ENCODE measurements around the gene MUC16. TPM values are rescaled to one million over a fixed set of nuclear protein-coding genes. Genes with fewer than 3 reads are reported as not detected.

MUC16 gene
- total and polyA plus RNA-seq, 4 donors: 1.1 to 8.0 (median 2.5) TPM

DNA sequence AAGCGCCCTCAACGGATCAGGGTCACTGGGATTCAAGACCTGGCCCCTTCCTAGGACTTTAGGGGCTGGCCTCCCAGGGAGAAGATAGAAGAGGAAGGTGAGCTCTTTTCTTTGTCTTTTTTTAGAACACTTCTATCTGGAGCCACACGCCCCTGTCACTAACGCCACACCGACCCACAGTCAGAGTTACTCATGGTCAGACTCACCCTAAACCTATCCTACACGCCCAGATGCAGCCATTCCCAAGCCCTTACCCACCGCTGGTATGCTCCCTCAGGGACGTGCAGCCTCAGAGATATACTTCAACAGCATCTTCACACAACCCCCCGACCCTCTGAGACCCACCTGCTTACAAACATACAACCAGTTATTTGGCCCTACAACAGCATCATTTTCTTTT, 29.9 kb upstream of the MUC16 start:
- Histone ChIP-seq H3K4me3 (no peak overlapping the region), H3K27ac (ENCODE audit: low read depth in 1 of 2, low read length in 1 of 2) (no peak overlapping the region), H3K9ac (ENCODE audit: insufficient read depth in 1 of 2, low read length in 2 of 2) (no peak overlapping the region), H3K9me3 (ENCODE audit: control insufficient read depth in 4 of 4, insufficient read depth in 3 of 4, low read length in 3 of 4) (peaks cover 0 to 1% (median 0%) of the 10 kb centered on the region in 4 donors), H3K4me1 (ENCODE audit: control insufficient read depth in 5 of 5, insufficient read depth in 5 of 5, low read length in 5 of 5) (no peaks in the 10 kb centered on the region), H3K36me3 (ENCODE audit: control insufficient read depth in 4 of 4, insufficient read depth in 4 of 4, low read length in 4 of 4) (no peaks in the 10 kb centered on the region), H3K27me3 (ENCODE audit: control insufficient read depth in 3 of 3, insufficient read depth in 3 of 3, low read length in 2 of 3) (no peaks in the 10 kb centered on the region)
- TF ChIP-seq, protein P1, sequence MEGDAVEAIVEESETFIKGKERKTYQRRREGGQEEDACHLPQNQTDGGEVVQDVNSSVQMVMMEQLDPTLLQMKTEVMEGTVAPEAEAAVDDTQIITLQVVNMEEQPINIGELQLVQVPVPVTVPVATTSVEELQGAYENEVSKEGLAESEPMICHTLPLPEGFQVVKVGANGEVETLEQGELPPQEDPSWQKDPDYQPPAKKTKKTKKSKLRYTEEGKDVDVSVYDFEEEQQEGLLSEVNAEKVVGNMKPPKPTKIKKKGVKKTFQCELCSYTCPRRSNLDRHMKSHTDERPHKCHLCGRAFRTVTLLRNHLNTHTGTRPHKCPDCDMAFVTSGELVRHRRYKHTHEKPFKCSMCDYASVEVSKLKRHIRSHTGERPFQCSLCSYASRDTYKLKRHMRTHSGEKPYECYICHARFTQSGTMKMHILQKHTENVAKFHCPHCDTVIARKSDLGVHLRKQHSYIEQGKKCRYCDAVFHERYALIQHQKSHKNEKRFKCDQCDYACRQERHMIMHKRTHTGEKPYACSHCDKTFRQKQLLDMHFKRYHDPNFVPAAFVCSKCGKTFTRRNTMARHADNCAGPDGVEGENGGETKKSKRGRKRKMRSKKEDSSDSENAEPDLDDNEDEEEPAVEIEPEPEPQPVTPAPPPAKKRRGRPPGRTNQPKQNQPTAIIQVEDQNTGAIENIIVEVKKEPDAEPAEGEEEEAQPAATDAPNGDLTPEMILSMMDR (IDR thresholded peaks at IDR 0.05; ENCODE audit: control extremely low read depth, extremely low read depth): no peak
- ATAC-seq (ENCODE audit: insufficient read depth, low FRiP score): no peak
- DNase-seq: no peak
- 63 to 70% methylated on average over 9 of the region's 9 CpGs for WGBS, 2 donors

GRCh38 chr19:9039728-9040127, 29.5 kb upstream of the MUC16 start:
- ATAC-seq (ENCODE audit: insufficient read depth, low FRiP score) (no peak), DNase-seq (no peak)
- Histone ChIP-seq H3K9me3 (ENCODE audit: control insufficient read depth in 4 of 4, insufficient read depth in 3 of 4, low read length in 3 of 4) (peaks cover 0 to 1% (median 0%) of the 10 kb centered on the region in 4 donors), H3K9ac (ENCODE audit: insufficient read depth in 1 of 2, low read length in 2 of 2) (no peak overlapping the region), H3K27me3 (ENCODE audit: control insufficient read depth in 3 of 3, insufficient read depth in 3 of 3, low read length in 2 of 3) (no peaks in the 10 kb centered on the region), H3K4me1 (ENCODE audit: control insufficient read depth in 5 of 5, insufficient read depth in 5 of 5, low read length in 5 of 5) (no peaks in the 10 kb centered on the region), H3K27ac (ENCODE audit: low read depth in 1 of 2, low read length in 1 of 2) (no peak overlapping the region), H3K4me3 (no peak overlapping the region), H3K36me3 (ENCODE audit: control insufficient read depth in 4 of 4, insufficient read depth in 4 of 4, low read length in 4 of 4) (no peaks in the 10 kb centered on the region)
- TF ChIP-seq, protein P1 (IDR thresholded peaks at IDR 0.05; ENCODE audit: control extremely low read depth, extremely low read depth): no peak
- 70 to 83% methylated on average over 5 of the region's 5 CpGs for WGBS, 2 donors

DNA sequence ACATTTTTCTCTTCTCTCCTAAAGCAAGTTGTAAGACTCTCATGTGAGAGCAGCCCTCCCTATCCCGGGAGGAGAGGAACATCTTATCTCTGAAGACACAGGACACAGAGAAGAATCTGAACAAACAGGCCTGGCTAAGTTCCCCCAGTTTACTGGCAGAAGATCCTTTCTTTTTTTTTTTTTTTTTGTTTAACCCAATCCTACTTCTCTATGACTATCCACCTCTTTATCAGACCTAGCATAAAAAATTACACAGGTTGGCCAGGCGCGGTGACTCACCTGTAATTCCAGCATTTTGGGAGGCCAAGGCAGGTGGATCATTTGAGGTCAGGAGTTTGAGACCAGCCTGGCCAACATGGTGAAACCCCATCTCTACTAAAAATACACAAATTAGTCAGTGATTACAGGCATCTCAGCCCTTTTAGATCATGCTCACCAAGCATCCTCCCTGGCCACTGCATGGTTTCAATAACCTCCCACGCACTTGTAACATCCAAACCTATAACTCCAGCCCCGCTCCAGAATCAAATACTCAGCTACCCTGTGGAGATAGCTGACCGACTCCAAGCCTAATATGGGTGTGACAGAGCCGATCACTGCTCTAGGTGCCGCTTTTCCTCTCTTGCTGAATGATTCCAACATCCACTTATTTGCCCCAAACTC, 27.3 kb upstream of the MUC16 start:
- ATAC-seq (ENCODE audit: insufficient read depth, low FRiP score): no peak
- no peak for DNase-seq

More for the DNA sequence above, 27.3 kb upstream of the MUC16 start:
- TF ChIP-seq, protein P1 (IDR thresholded peaks at IDR 0.05; ENCODE audit: control extremely low read depth, extremely low read depth): no peak
- Histone ChIP-seq H3K4me3 (no peak overlapping the region), H3K9ac (ENCODE audit: insufficient read depth in 1 of 2, low read length in 2 of 2) (no peak overlapping the region), H3K27ac (ENCODE audit: low read depth in 1 of 2, low read length in 1 of 2) (no peak overlapping the region), H3K4me1 (ENCODE audit: control insufficient read depth in 5 of 5, insufficient read depth in 5 of 5, low read length in 5 of 5) (no peaks in the 10 kb centered on the region), H3K9me3 (ENCODE audit: control insufficient read depth in 4 of 4, insufficient read depth in 3 of 4, low read length in 3 of 4) (peaks cover 0 to 1% (median 0%) of the 10 kb centered on the region in 4 donors), H3K27me3 (ENCODE audit: control insufficient read depth in 3 of 3, insufficient read depth in 3 of 3, low read length in 2 of 3) (no peaks in the 10 kb centered on the region), H3K36me3 (ENCODE audit: control insufficient read depth in 4 of 4, insufficient read depth in 4 of 4, low read length in 4 of 4) (no peaks in the 10 kb centered on the region)
- 86 to 88% methylated on average over 8 of the region's 8 CpGs for WGBS, 2 donors
